Endothelial cell of umbilical vein (primary cell): ENCODE results near the gene CMSS1. TPM values are rescaled to one million over a fixed set of nuclear protein-coding genes. Genes with fewer than 3 reads are reported as not detected.

Experiments
- BruUV-seq: library from RNA; stranded (reverse); fragments of 400-500 nt; replicated peaks from 2 replicates; lab custom pipeline; 2021; lab: Mats Ljungman, UMichigan
- CTCF ChIA-PET: fragments of 300-600, 350-600 bp; sonication (Branson Sonifier 250); formaldehyde crosslinking; loops from one replicate; lab custom pipeline; 2021; ENCODE audit warnings: antibody characterized with exemption, inconsistent platforms; lab: Charles Lee
- POLR2A ChIA-PET: fragments of 300-600, 350-600 bp; sonication (Branson Sonifier 250); formaldehyde crosslinking; loops from one replicate; lab custom pipeline; 2021; ENCODE audit warnings: antibody characterized with exemption, inconsistent platforms; lab: Charles Lee
- DNase-seq: peaks from one replicate; pipeline ENCODE4 v3.0.0-alpha.2; 2011; ENCODE audit warnings: low read depth, low spot score
- FAIRE-seq: peaks from 2 replicates; lab custom pipeline; 2011; peaks lifted over from hg19 to GRCh38; lab: Jason Lieb, UNC
- H2AFZ ChIP-seq: 2 replicates; pipeline ENCODE4 v1.6.0; 2012; ENCODE audit warnings: low read depth, low read length, control low read depth, inconsistent platforms
- H3K27ac ChIP-seq: 2 replicates; pipeline ENCODE4 v1.5.1; 2011; ENCODE audit warnings: low read depth, mild to moderate bottlenecking, control low read depth, low read length, moderate library complexity; ENCODE audit not compliant: insufficient read depth
- H3K27me3 ChIP-seq, 2 experiments: 2 replicates each; pipeline versions ENCODE4 v1.6.0 to v1.6.1; 2011; ENCODE audit warnings: low read length in 2 of 2, mixed read lengths in 1 of 2; ENCODE audit not compliant: control insufficient read depth in 2 of 2, insufficient read depth in 2 of 2
- H3K36me3 ChIP-seq, 2 experiments: 2 replicates in 1 of 2; 3 replicates in 1 of 2; pipeline ENCODE4 v1.5.1; 2011; ENCODE audit warnings: low read length in 2 of 2, mild to moderate bottlenecking in 1 of 2, moderate library complexity in 1 of 2; ENCODE audit not compliant: control insufficient read depth in 2 of 2, insufficient read depth in 2 of 2; ENCODE audit errors: extremely low read depth in 1 of 2
- H3K4me1 ChIP-seq: 3 replicates; pipeline ENCODE4 v1.5.1; 2011; ENCODE audit warnings: mild to moderate bottlenecking, low read length; ENCODE audit not compliant: control insufficient read depth, insufficient read depth; ENCODE audit errors: extremely low read depth
- H3K4me2 ChIP-seq: 2 replicates; pipeline ENCODE4 v1.6.1; 2011; ENCODE audit warnings: low read length, control low read depth, mixed read lengths; ENCODE audit not compliant: insufficient read depth
- H3K4me3 ChIP-seq, 3 experiments: fragments of 200-600 bp in 1 of 3; sonication (generic), shearing (Covaris generic) in 1 of 3; replicated peaks in 1 of 3; 2 replicates each; pipeline ENCODE4 v1.5.1; 2011 to 2016; ENCODE audit warnings: control low read depth in 3 of 3, low read length in 3 of 3, mild to moderate bottlenecking in 2 of 3, inconsistent platforms in 1 of 3, low read depth in 1 of 3, moderate library complexity in 1 of 3; ENCODE audit not compliant: insufficient read depth in 1 of 3
- H3K79me2 ChIP-seq: 2 replicates; pipeline ENCODE4 v1.6.0; 2012; ENCODE audit warnings: low read length, inconsistent platforms; ENCODE audit not compliant: control insufficient read depth, insufficient read depth
- H3K9ac ChIP-seq: replicated peaks from 2 replicates; pipeline ENCODE3; 2011; ENCODE audit warnings: low read length, control low read depth; ENCODE audit not compliant: insufficient read depth; ENCODE audit errors: extremely low read depth
- H3K9me1 ChIP-seq: replicated peaks from 3 replicates; pipeline ENCODE4 v1.6.0; 2011; ENCODE audit warnings: mild to moderate bottlenecking, low read length; ENCODE audit not compliant: control insufficient read depth, insufficient read depth; ENCODE audit errors: extremely low read depth
- H3K9me3 ChIP-seq: replicated peaks from 2 replicates; pipeline ENCODE4 v1.5.1; 2012; ENCODE audit warnings: low read length, inconsistent platforms; ENCODE audit not compliant: control insufficient read depth, insufficient read depth
- H4K20me1 ChIP-seq: replicated peaks from 2 replicates; pipeline ENCODE3; 2011; ENCODE audit warnings: mild to moderate bottlenecking, low read length; ENCODE audit not compliant: control insufficient read depth, insufficient read depth; ENCODE audit errors: extremely low read depth
- CTCF ChIP-seq, 2 donors: IDR thresholded peaks; 1 replicate in 1 of 2; 2 replicates in 1 of 2; pipeline ENCODE4 v1.5.1; 2011; ENCODE audit warnings: low read length in 2 of 2, mild to moderate bottlenecking in 2 of 2, moderate library complexity in 2 of 2, control low read depth in 1 of 2, inconsistent platforms in 1 of 2, low read depth in 1 of 2; ENCODE audit not compliant: insufficient read depth in 1 of 2; ENCODE audit errors: extremely low read depth in 1 of 2
- EZH2 ChIP-seq: IDR thresholded peaks from 2 replicates; pipeline ENCODE4 v1.6.1; 2012; ENCODE audit warnings: borderline replicate concordance, low read depth, mild to moderate bottlenecking, moderate library complexity, low read length, inconsistent platforms; ENCODE audit not compliant: severe bottlenecking
- FOS ChIP-seq: IDR thresholded peaks from 2 replicates; pipeline ENCODE4 v1.6.1; 2011; ENCODE audit warnings: mild to moderate bottlenecking, low read length, moderate library complexity, borderline replicate concordance; ENCODE audit not compliant: insufficient read depth
- GATA2 ChIP-seq: IDR thresholded peaks from 2 replicates; pipeline ENCODE4 v1.7.0; 2011; ENCODE audit warnings: low read depth, mild to moderate bottlenecking, moderate library complexity, mixed read lengths, low read length; ENCODE audit not compliant: insufficient read length, insufficient read depth
- JUN ChIP-seq: IDR thresholded peaks from 2 replicates; pipeline ENCODE4 v1.6.1; 2011; ENCODE audit warnings: borderline replicate concordance, low read depth; ENCODE audit not compliant: insufficient read length, insufficient read depth
- MAX ChIP-seq: IDR thresholded peaks from 2 replicates; pipeline ENCODE4 v1.6.1; 2011; ENCODE audit not compliant: insufficient read depth, insufficient read length
- MYC ChIP-seq: IDR thresholded peaks from one replicate; pipeline ENCODE4 v1.6.1; 2011; ENCODE audit warnings: mild to moderate bottlenecking, low read depth, low read length
- POLR2A ChIP-seq: IDR thresholded peaks from 2 replicates; pipeline ENCODE4 v1.6.1; 2012; ENCODE audit warnings: low read depth, mild to moderate bottlenecking, control low read depth, low read length
- POLR2AphosphoS5 ChIP-seq: IDR thresholded peaks from 2 replicates; pipeline ENCODE4 v1.6.1; 2012; ENCODE audit warnings: low read depth, mild to moderate bottlenecking, control low read depth, low read length, moderate library complexity; ENCODE audit not compliant: insufficient read depth
- dilution Hi-C: fragments of 300-500 bp; cut with MboI; formaldehyde crosslinking; loops from one replicate; pipeline ENCODE4 v1.15.0; 2019; ENCODE audit warnings: low sequenced_read_pairs; ENCODE audit not compliant: extremely low pct_ligation_motif_present
- intact Hi-C: fragments of 100-400 bp; cut with micrococcal nuclease; formaldehyde crosslinking; loops from one replicate; pipeline ENCODE4 v1.10.0; 2022
- polyA plus RNA-seq, 4 experiments: library from polyadenylated mRNA; depleted of rRNA in 3 of 4; stranded (reverse) in 3 of 4; unstranded in 1 of 4; fragments of >200 nt; gene quantifications; 2 replicates each; pipeline versions ENCODE4 v1.2.1 to v1.2.3, GENCODE V29; 2011 to 2012; ENCODE audit warnings: missing spikeins in 1 of 4
- total RNA-seq: library from RNA; stranded (reverse); gene quantifications from 2 replicates; pipeline ENCODE4 v1.2.3, GENCODE V29; 2021

Gene CMSS1
- total and polyA plus RNA-seq, 2 donors (not counting 3 experiments of a cell fraction or from before 2014, with no cell fraction given) = 9.7 to 60.6 TPM

- peak; percentile 69 for FAIRE-seq
- peaks cover 70% of the 10 kb centered on the region for H3K4me1 ChIP-seq
- no peaks in the 10 kb centered on the region for H3K9me3 ChIP-seq
- peak overlapping the region; percentile 8 for H3K27ac ChIP-seq
- no peaks in the 10 kb centered on the region for H3K79me2 ChIP-seq
- no peak overlapping the region for H3K9ac ChIP-seq
- peak; percentile 69 for DNase-seq
- BruUV-seq = no TSS peak
- H4K20me1 ChIP-seq = no peaks in the 10 kb centered on the region
- no peaks in the 10 kb centered on the region for H3K27me3 ChIP-seq
- dilution Hi-C loops = no loop called here
- ChIA-PET CTCF (interaction anchor here (0.9 to 1.0 kb wide), 3 partner anchors 110 to 173 kb away, joined by 3 to 4 read pairs (median 4); no protein-coding TSS in a partner anchor), POLR2A (no interaction called here)
- TF ChIP-seq GATA2 (peak; percentile 51), EZH2 (no peak)
- H3K4me3 ChIP-seq = no peak overlapping the region
- no peaks in the 10 kb centered on the region for H3K9me1 ChIP-seq
- H3K4me2 ChIP-seq = peak overlapping the region; percentile 68
- intact Hi-C loops = loop anchor here (5.0 kb wide), 1 partner anchor 247 kb away; no protein-coding TSS in a partner anchor
- H2AFZ ChIP-seq = no peak overlapping the region
- H3K36me3 ChIP-seq = no peaks in the 10 kb centered on the region
Measured at GRCh38 chr3:100004931-100005330, 187.3 kb downstream of the CMSS1 start.

DNA sequence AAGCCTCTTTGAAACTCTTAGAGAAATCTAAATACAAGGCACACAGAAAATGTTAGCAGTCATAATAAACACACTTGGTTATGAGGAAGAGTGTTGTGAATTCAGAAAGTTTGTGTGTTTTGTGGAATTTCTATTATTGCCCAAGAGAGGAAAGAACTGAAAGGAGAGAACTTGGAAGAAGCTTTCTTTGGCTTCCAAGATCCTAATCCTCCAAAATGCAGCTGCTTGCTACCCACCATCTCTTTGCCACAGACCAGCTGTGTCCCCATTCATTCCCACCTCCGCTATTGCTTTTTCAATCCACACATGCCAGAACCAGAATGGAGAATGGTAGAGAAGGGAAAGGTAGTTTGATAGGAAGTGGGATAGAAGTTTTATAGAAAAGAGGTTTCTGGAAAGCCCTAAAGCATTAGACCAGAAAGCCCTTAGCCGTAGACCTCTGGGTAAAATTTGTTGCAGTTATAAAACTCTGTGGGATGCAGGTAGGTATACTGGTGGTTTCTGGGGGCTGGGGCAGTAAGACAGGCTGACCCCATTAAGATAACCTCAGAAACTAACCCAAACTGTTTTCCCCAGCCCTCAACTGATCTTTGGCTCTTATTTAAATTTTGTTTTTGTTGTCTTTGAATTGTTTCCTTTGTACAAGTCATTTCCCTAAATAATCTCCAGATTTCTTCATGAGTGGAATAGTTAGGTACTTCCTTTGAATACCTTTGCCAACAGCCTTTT is 188.2 kb downstream of the CMSS1 start:
- Histone ChIP-seq H3K9me1 (no peaks in the 10 kb centered on the region), H3K36me3 (no peaks in the 10 kb centered on the region), H3K4me2 (peak overlapping the region; percentile 68), H3K27ac (no peak overlapping the region), H2AFZ (no peak overlapping the region), H3K27me3 (no peaks in the 10 kb centered on the region), H4K20me1 (no peaks in the 10 kb centered on the region), H3K4me3 (no peak overlapping the region), H3K79me2 (no peaks in the 10 kb centered on the region), H3K9me3 (no peaks in the 10 kb centered on the region), H3K4me1 (peaks cover 73% of the 10 kb centered on the region), H3K9ac (no peak overlapping the region)
- BruUV-seq = no TSS peak
- intact Hi-C loops (loop anchor here (1.0 to 5.0 kb wide), 3 partner anchors 129 to 246 kb away; no protein-coding TSS in a partner anchor), dilution Hi-C loops (no loop called here)
- TF ChIP-seq EZH2 (no peak), POLR2A (no peak), CTCF (IDR thresholded peaks at IDR 0.05; ENCODE audit: extremely low read depth in 1 of 2, insufficient read depth in 1 of 2, low read depth in 1 of 2, low read length in 2 of 2) (no peak), FOS (no peak), POLR2AphosphoS5 (no peak), GATA2 (no peak), JUN (no peak), MYC (no peak), MAX (no peak)
- DNase-seq (no peak), FAIRE-seq (no peak)
- CTCF ChIA-PET = interaction anchor here (0.8 to 2.2 kb wide), 17 partner anchors 8 to 254 kb away, joined by 3 to 26 read pairs (median 4); partner anchors contain the start of gene TBC1D23
- POLR2A ChIA-PET = interaction anchor here (1.1 kb wide), 1 partner anchor 130 kb away, joined by 4 read pairs; no protein-coding TSS in a partner anchor
